ENCODE results near the gene MAST4.

MAST4 gene

GRCh38 chr5:67051164-67051563 is 455.0 kb downstream of the MAST4 start:
- Histone ChIP-seq H2AFZ (no peak overlapping the region), H3K4me1 (peaks cover 17% of the 10 kb centered on the region), H3K36me3 (ENCODE audit: control insufficient read depth, insufficient read depth, low read length) (no peaks in the 10 kb centered on the region), H3K4me2 (ENCODE audit: low read length) (no peak overlapping the region), H3K79me2 (peaks cover 14% of the 10 kb centered on the region), H3K9me3 (ENCODE audit: control insufficient read depth, low read length) (no peaks in the 10 kb centered on the region), H3K9ac (no peak overlapping the region), H3K27ac (no peak overlapping the region), H3K4me3 (ENCODE audit: low read depth, low read length) (no peak overlapping the region), H3K27me3 (ENCODE audit: control insufficient read depth, insufficient read depth, low read length) (no peaks in the 10 kb centered on the region)
- TF ChIP-seq CTCF (IDR thresholded peaks at IDR 0.05) = no peak

GRCh38 chr5:67052034-67052433 is 455.8 kb downstream of the MAST4 start:
- no peak overlapping the region for H3K4me2 ChIP-seq (ENCODE audit: low read length)

GRCh38 chr5:67053229-67053628 is 457.0 kb downstream of the MAST4 start:
- H3K4me3 ChIP-seq (ENCODE audit: low read depth, low read length) = no peak overlapping the region
- H3K27ac ChIP-seq = no peak overlapping the region
- peaks cover 28% of the 10 kb centered on the region for H3K79me2 ChIP-seq
- no peak overlapping the region for H3K9ac ChIP-seq
- H3K36me3 ChIP-seq (ENCODE audit: control insufficient read depth, insufficient read depth, low read length) = no peaks in the 10 kb centered on the region
- H3K4me2 ChIP-seq (ENCODE audit: low read length) = no peak overlapping the region
- no peaks in the 10 kb centered on the region for H3K27me3 ChIP-seq (ENCODE audit: control insufficient read depth, insufficient read depth, low read length)
- H2AFZ ChIP-seq = no peak overlapping the region
- peaks cover 12% of the 10 kb centered on the region for H3K4me1 ChIP-seq
- H3K9me3 ChIP-seq (ENCODE audit: control insufficient read depth, low read length) = no peaks in the 10 kb centered on the region
- no peak for TF ChIP-seq CTCF (IDR thresholded peaks at IDR 0.05)

More at GRCh38 chr5:67052034-67052433, 455.8 kb downstream of the MAST4 start:
- Histone ChIP-seq H3K36me3 (ENCODE audit: control insufficient read depth, insufficient read depth, low read length) (no peaks in the 10 kb centered on the region), H2AFZ (no peak overlapping the region), H3K79me2 (peaks cover 16% of the 10 kb centered on the region), H3K4me1 (peaks cover 13% of the 10 kb centered on the region), H3K9ac (no peak overlapping the region), H3K27ac (no peak overlapping the region), H3K9me3 (ENCODE audit: control insufficient read depth, low read length) (no peaks in the 10 kb centered on the region), H3K27me3 (ENCODE audit: control insufficient read depth, insufficient read depth, low read length) (no peaks in the 10 kb centered on the region), H3K4me3 (ENCODE audit: low read depth, low read length) (no peak overlapping the region)
- no peak for TF ChIP-seq CTCF (IDR thresholded peaks at IDR 0.05)

GRCh38 chr5:67058998-67059743 is 463.0 kb downstream of the MAST4 start:
- no peak overlapping the region for H3K4me3 ChIP-seq (ENCODE audit: low read depth, low read length)
- TF ChIP-seq CTCF (IDR thresholded peaks at IDR 0.05) = no peak
- H3K27me3 ChIP-seq (ENCODE audit: control insufficient read depth, insufficient read depth, low read length) = no peaks in the 10 kb centered on the region
- H3K4me1 ChIP-seq = peaks cover 14% of the 10 kb centered on the region
- H3K27ac ChIP-seq = no peak overlapping the region
- H3K9me3 ChIP-seq (ENCODE audit: control insufficient read depth, low read length) = no peaks in the 10 kb centered on the region
- peaks cover 57% of the 10 kb centered on the region for H3K79me2 ChIP-seq
- no peak overlapping the region for H3K4me2 ChIP-seq (ENCODE audit: low read length)
- no peak overlapping the region for H3K9ac ChIP-seq
- no peak overlapping the region for H2AFZ ChIP-seq
- no peaks in the 10 kb centered on the region for H3K36me3 ChIP-seq (ENCODE audit: control insufficient read depth, insufficient read depth, low read length)
